Liver (tissue), 9 donors: ENCODE results near the gene SETBP1. TPM values are rescaled to one million over a fixed set of nuclear protein-coding genes. Genes with fewer than 3 reads are reported as not detected.

Experiments
- DNase-seq: peaks from one replicate; pipeline ENCODE4 v3.0.0-alpha.2; 2017; ENCODE audit warnings: low spot score
- H3K27ac ChIP-seq, 2 donors: one replicate each; pipeline ENCODE4 v1.7.0; 2013; ENCODE audit warnings: inconsistent platforms in 2 of 2, low read length in 2 of 2, control low read depth in 1 of 2, low read depth in 1 of 2, mild to moderate bottlenecking in 1 of 2
- H3K27me3 ChIP-seq, 4 donors: one replicate each; pipeline versions ENCODE4 v1.6.1 to v1.7.0; 2013; ENCODE audit warnings: low read length in 3 of 4, inconsistent platforms in 1 of 4, mild to moderate bottlenecking in 1 of 4, moderate library complexity in 1 of 4; ENCODE audit not compliant: control insufficient read depth in 4 of 4, insufficient read depth in 4 of 4
- H3K36me3 ChIP-seq, 4 donors: one replicate each; pipeline versions ENCODE4 v1.6.1 to v1.7.0; 2013; ENCODE audit warnings: low read length in 3 of 4, mild to moderate bottlenecking in 3 of 4, low read depth in 1 of 4, moderate library complexity in 1 of 4; ENCODE audit not compliant: control insufficient read depth in 4 of 4, insufficient read depth in 3 of 4
- H3K4me1 ChIP-seq, 4 donors: one replicate each; pipeline versions ENCODE4 v1.6.1 to v1.7.0; 2013; ENCODE audit warnings: low read length in 3 of 4, mild to moderate bottlenecking in 3 of 4, moderate library complexity in 1 of 4; ENCODE audit not compliant: control insufficient read depth in 4 of 4, insufficient read depth in 4 of 4
- H3K4me3 ChIP-seq, 3 donors: one replicate each; pipeline versions ENCODE4 v1.6.1 to v1.7.0; 2013; ENCODE audit warnings: low read length in 3 of 3, control low read depth in 1 of 3, low read depth in 1 of 3, mild to moderate bottlenecking in 1 of 3
- H3K9ac ChIP-seq, 2 donors: one replicate each; pipeline ENCODE4 v1.7.0; 2013; ENCODE audit warnings: low read length in 2 of 2, mild to moderate bottlenecking in 2 of 2, moderate library complexity in 2 of 2, control low read depth in 1 of 2, low read depth in 1 of 2
- H3K9me3 ChIP-seq, 4 donors: one replicate each; pipeline versions ENCODE4 v1.6.1 to v1.7.0; 2013; ENCODE audit warnings: low read length in 3 of 4; ENCODE audit not compliant: control insufficient read depth in 4 of 4
- EGR1 ChIP-seq, 2 donors: IDR thresholded peaks; 2 replicates each; pipeline ENCODE4 v1.6.1; 2016 to 2018; ENCODE audit warnings: antibody characterized with exemption in 2 of 2, low read depth in 2 of 2
- FOXA1 ChIP-seq: IDR thresholded peaks from 2 replicates; pipeline ENCODE4 v1.6.1; 2016; ENCODE audit warnings: antibody characterized with exemption
- FOXA2 ChIP-seq: IDR thresholded peaks from 2 replicates; pipeline ENCODE4 v1.6.1; 2016; ENCODE audit warnings: antibody characterized with exemption
- HNF4A ChIP-seq, 2 donors: conservative IDR thresholded peaks; 2 replicates each; pipeline ENCODE4 v1.6.1; 2016; ENCODE audit warnings: antibody characterized with exemption in 2 of 2, mild to moderate bottlenecking in 2 of 2
- HNF4G ChIP-seq: IDR thresholded peaks from 2 replicates; pipeline ENCODE4 v1.6.1; 2016; ENCODE audit warnings: antibody characterized with exemption
- JUND ChIP-seq, 2 donors: IDR thresholded peaks; 2 replicates each; pipeline ENCODE4 v1.6.1; 2016; ENCODE audit warnings: antibody characterized with exemption in 2 of 2
- NR2F2 ChIP-seq: IDR thresholded peaks from 2 replicates; pipeline ENCODE4 v1.6.1; 2016; ENCODE audit warnings: antibody characterized with exemption
- RAD21 ChIP-seq, 2 donors: IDR thresholded peaks; 2 replicates each; pipeline ENCODE4 v1.6.1; 2016; ENCODE audit warnings: antibody characterized with exemption in 2 of 2, mild to moderate bottlenecking in 2 of 2
- RXRA ChIP-seq, 2 donors: IDR thresholded peaks; 2 replicates each; pipeline ENCODE4 v1.6.1; 2017 to 2018; ENCODE audit warnings: antibody characterized with exemption in 2 of 2, mild to moderate bottlenecking in 1 of 2
- SP1 ChIP-seq: IDR thresholded peaks from 2 replicates; pipeline ENCODE4 v1.6.1; 2018; ENCODE audit warnings: antibody characterized with exemption, mild to moderate bottlenecking
- TAF1 ChIP-seq: conservative IDR thresholded peaks from 2 replicates; pipeline ENCODE4 v1.6.1; 2016; ENCODE audit warnings: antibody characterized with exemption, mild to moderate bottlenecking
- YY1 ChIP-seq: IDR thresholded peaks from 2 replicates; pipeline ENCODE4 v1.6.1; 2016; ENCODE audit warnings: antibody characterized with exemption, mild to moderate bottlenecking
- WGBS: extraction: QIAGEN DNeasy Blood & Tissue Kit; methylation state at CpG from one replicate; pipeline ENCODE4 v1.1.7; 2013; 5-methylcytosine and 5-hydroxymethylcytosine counted together
- polyA plus RNA-seq, 2 donors: library from polyadenylated mRNA; stranded (reverse) in 1 of 2; unstranded in 1 of 2; fragments of 200-250 nt in 1 of 2; fragments of >200 nt in 1 of 2; fragmentation: Nextera tagmentation in 1 of 2; extraction: Ambion mirVana in 1 of 2; gene quantifications; one replicate each; pipeline versions ENCODE4 v1.2.1 to v1.2.3, GENCODE V29; 2013 to 2015
- total RNA-seq, 2 donors: library from RNA; depleted of rRNA; stranded (reverse); fragments of >200 nt; gene quantifications; one replicate each; pipeline ENCODE4 v1.2.3, GENCODE V29; 2014
- TF ChIP-seq, protein P1 (sequence below): IDR thresholded peaks from 2 replicates; pipeline ENCODE4 v1.6.1; 2016; ENCODE audit warnings: antibody characterized with exemption, mild to moderate bottlenecking
- TF ChIP-seq, protein P2 (sequence below): IDR thresholded peaks from 2 replicates; pipeline ENCODE4 v1.6.1; 2016; ENCODE audit warnings: antibody characterized with exemption
- TF ChIP-seq, protein P3 (sequence below): fragments of 150-350 bp; IDR thresholded peaks from 2 replicates; pipeline ENCODE4 v1.5.1; 2017; ENCODE audit warnings: improper control_type of control experiment, low read depth, low read length; ENCODE audit not compliant: missing input control
- TF ChIP-seq, protein P4 (sequence below): IDR thresholded peaks from 2 replicates; pipeline ENCODE4 v1.6.1; 2016; ENCODE audit warnings: antibody characterized with exemption
- TF ChIP-seq, protein P5 (sequence below): IDR thresholded peaks from 2 replicates; pipeline ENCODE4 v1.6.1; 2016; ENCODE audit warnings: antibody characterized with exemption
- donor health status: healthy.
- donor health status: healthy.
- donor health status: healthy.
- donor health status: healthy.
- donor health status: healthy.

SETBP1 gene
- total and polyA plus RNA-seq, 4 donors: 2.5 to 15.8 (median 4.7) TPM

DNA sequence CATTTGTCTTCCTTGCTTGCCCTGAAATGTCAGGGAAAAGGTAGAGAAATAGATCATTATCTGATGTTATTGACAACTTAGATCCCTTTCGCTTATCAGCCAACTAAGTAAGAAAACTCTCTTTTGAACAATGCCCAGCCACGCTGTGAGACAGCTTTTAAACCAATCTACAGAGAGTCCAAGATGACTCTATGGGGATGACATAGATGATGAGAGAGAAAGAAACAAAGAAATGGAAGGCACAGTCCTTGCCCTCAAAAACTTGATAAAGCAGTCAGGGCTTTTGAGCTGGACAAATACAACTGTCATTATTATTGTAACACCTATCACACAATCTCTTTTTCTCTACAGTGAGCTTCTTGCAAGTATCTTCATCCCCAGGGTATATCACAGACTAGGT, 222.6 kb downstream of the SETBP1 start:
- DNase-seq: no peak
- Histone ChIP-seq H3K4me3 (no peak overlapping the region), H3K4me1 (peaks cover 0 to 3% (median 0%) of the 10 kb centered on the region in 4 donors), H3K27me3 (no peaks in the 10 kb centered on the region), H3K36me3 (no peaks in the 10 kb centered on the region), H3K9ac (no peak overlapping the region), H3K9me3 (no peaks in the 10 kb centered on the region), H3K27ac (no peak overlapping the region)
- TF ChIP-seq TAF1 (no peak), FOXA2 (no peak), SP1 (no peak), RAD21 (IDR thresholded peaks at IDR 0.05) (no peak), NR2F2 (no peak), HNF4A (conservative IDR thresholded peaks at IDR 0.05) (no peak), EGR1 (IDR thresholded peaks at IDR 0.05; ENCODE audit: low read depth in 2 of 2) (no peak), HNF4G (no peak), RXRA (IDR thresholded peaks at IDR 0.05) (no peak), YY1 (no peak)
- TF ChIP-seq, protein P1, sequence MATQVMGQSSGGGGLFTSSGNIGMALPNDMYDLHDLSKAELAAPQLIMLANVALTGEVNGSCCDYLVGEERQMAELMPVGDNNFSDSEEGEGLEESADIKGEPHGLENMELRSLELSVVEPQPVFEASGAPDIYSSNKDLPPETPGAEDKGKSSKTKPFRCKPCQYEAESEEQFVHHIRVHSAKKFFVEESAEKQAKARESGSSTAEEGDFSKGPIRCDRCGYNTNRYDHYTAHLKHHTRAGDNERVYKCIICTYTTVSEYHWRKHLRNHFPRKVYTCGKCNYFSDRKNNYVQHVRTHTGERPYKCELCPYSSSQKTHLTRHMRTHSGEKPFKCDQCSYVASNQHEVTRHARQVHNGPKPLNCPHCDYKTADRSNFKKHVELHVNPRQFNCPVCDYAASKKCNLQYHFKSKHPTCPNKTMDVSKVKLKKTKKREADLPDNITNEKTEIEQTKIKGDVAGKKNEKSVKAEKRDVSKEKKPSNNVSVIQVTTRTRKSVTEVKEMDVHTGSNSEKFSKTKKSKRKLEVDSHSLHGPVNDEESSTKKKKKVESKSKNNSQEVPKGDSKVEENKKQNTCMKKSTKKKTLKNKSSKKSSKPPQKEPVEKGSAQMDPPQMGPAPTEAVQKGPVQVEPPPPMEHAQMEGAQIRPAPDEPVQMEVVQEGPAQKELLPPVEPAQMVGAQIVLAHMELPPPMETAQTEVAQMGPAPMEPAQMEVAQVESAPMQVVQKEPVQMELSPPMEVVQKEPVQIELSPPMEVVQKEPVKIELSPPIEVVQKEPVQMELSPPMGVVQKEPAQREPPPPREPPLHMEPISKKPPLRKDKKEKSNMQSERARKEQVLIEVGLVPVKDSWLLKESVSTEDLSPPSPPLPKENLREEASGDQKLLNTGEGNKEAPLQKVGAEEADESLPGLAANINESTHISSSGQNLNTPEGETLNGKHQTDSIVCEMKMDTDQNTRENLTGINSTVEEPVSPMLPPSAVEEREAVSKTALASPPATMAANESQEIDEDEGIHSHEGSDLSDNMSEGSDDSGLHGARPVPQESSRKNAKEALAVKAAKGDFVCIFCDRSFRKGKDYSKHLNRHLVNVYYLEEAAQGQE: no peak
- TF ChIP-seq, protein P2, sequence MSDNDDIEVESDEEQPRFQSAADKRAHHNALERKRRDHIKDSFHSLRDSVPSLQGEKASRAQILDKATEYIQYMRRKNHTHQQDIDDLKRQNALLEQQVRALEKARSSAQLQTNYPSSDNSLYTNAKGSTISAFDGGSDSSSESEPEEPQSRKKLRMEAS: no peak
- TF ChIP-seq, protein P3, sequence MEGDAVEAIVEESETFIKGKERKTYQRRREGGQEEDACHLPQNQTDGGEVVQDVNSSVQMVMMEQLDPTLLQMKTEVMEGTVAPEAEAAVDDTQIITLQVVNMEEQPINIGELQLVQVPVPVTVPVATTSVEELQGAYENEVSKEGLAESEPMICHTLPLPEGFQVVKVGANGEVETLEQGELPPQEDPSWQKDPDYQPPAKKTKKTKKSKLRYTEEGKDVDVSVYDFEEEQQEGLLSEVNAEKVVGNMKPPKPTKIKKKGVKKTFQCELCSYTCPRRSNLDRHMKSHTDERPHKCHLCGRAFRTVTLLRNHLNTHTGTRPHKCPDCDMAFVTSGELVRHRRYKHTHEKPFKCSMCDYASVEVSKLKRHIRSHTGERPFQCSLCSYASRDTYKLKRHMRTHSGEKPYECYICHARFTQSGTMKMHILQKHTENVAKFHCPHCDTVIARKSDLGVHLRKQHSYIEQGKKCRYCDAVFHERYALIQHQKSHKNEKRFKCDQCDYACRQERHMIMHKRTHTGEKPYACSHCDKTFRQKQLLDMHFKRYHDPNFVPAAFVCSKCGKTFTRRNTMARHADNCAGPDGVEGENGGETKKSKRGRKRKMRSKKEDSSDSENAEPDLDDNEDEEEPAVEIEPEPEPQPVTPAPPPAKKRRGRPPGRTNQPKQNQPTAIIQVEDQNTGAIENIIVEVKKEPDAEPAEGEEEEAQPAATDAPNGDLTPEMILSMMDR: no peak
- TF ChIP-seq, protein P4, sequence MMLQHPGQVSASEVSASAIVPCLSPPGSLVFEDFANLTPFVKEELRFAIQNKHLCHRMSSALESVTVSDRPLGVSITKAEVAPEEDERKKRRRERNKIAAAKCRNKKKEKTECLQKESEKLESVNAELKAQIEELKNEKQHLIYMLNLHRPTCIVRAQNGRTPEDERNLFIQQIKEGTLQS: no peak
- 98% methylated on average over 2 of the region's 2 CpGs for WGBS

DNA sequence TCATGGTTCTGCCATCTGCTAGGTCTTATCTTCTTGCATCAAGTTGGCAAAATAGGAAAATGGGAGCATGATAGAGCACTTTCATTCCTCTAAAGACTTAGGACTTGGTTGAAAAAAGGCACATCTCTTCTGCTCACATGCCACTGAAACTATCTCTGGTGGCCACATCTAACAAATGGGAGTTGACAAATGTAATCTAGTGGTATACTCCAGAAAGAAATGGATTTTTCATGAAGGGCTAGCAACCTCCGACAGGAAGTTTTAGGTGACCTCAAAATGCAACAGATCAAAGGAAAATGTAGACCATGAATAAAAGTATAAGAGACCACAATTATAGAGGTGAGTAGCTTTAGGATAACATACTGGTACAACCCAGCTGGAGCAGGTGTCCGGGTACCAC, 224.1 kb downstream of the SETBP1 start:
- TF ChIP-seq HNF4G: no peak
- TF ChIP-seq, protein P5, sequence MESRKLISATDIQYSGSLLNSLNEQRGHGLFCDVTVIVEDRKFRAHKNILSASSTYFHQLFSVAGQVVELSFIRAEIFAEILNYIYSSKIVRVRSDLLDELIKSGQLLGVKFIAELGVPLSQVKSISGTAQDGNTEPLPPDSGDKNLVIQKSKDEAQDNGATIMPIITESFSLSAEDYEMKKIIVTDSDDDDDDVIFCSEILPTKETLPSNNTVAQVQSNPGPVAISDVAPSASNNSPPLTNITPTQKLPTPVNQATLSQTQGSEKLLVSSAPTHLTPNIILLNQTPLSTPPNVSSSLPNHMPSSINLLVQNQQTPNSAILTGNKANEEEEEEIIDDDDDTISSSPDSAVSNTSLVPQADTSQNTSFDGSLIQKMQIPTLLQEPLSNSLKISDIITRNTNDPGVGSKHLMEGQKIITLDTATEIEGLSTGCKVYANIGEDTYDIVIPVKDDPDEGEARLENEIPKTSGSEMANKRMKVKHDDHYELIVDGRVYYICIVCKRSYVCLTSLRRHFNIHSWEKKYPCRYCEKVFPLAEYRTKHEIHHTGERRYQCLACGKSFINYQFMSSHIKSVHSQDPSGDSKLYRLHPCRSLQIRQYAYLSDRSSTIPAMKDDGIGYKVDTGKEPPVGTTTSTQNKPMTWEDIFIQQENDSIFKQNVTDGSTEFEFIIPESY: no peak
- no peak for TF ChIP-seq FOXA1
- TF ChIP-seq, protein P2: no peak
- TF ChIP-seq, protein P1: no peak
- TF ChIP-seq JUND (IDR thresholded peaks at IDR 0.05): no peak
- TF ChIP-seq FOXA2: no peak
- 88% methylated on average over 2 of the region's 2 CpGs for WGBS
- Histone ChIP-seq H3K9ac (no peak overlapping the region), H3K4me1 (peaks cover 0 to 3% (median 0%) of the 10 kb centered on the region in 4 donors), H3K9me3 (no peaks in the 10 kb centered on the region), H3K36me3 (no peaks in the 10 kb centered on the region), H3K27ac (no peak overlapping the region), H3K27me3 (no peaks in the 10 kb centered on the region), H3K4me3 (no peak overlapping the region)
- no peak for DNase-seq
